Endothelial cell (in vitro differentiated cells): Measurements from ENCODE around the gene COL19A1. TPM values are rescaled to one million over a fixed set of nuclear protein-coding genes. Genes with fewer than 3 reads are reported as not detected.

Experiments used
- DNase-seq: peaks from one replicate; pipeline ENCODE4 v3.0.0; 2021; ENCODE audit warnings: low spot score
- H3K27ac Mint-ChIP-seq: one replicate; pipeline ENCODE4 v1.8.0; 2021; ENCODE audit warnings: mixed read lengths, inconsistent platforms; ENCODE audit not compliant: unreplicated experiment
- H3K27me3 Mint-ChIP-seq: one replicate; pipeline ENCODE4 v1.8.0; 2021; ENCODE audit warnings: mild to moderate bottlenecking, moderate library complexity, mixed read lengths, inconsistent platforms; ENCODE audit not compliant: unreplicated experiment
- H3K36me3 Mint-ChIP-seq: one replicate; pipeline ENCODE4 v1.8.0; 2021; ENCODE audit warnings: mild to moderate bottlenecking, low read depth, mixed read lengths, inconsistent platforms; ENCODE audit not compliant: unreplicated experiment
- H3K4me1 Mint-ChIP-seq: one replicate; pipeline ENCODE4 v1.8.0; 2021; ENCODE audit warnings: mild to moderate bottlenecking, mixed read lengths, inconsistent platforms; ENCODE audit not compliant: unreplicated experiment
- H3K4me3 Mint-ChIP-seq: one replicate; pipeline ENCODE4 v1.8.0; 2021; ENCODE audit warnings: mild to moderate bottlenecking, mixed read lengths, inconsistent platforms; ENCODE audit not compliant: unreplicated experiment
- H3K9me3 Mint-ChIP-seq: one replicate; pipeline ENCODE4 v1.8.0; 2021; ENCODE audit warnings: mixed read lengths, inconsistent platforms; ENCODE audit not compliant: unreplicated experiment
- CTCF ChIP-seq: fragments of 200-600 bp; sonication (generic); IDR thresholded peaks from one replicate; pipeline ENCODE4 v1.5.0; 2021; ENCODE audit warnings: antibody characterized with exemption; ENCODE audit not compliant: unreplicated experiment
- total RNA-seq: library from RNA; stranded (reverse); fragmentation: NEBNext Ultra II Directional; extraction: Animal tissue kit (Norgen Biotek cat#: 25700); gene quantifications from one replicate; pipeline ENCODE4 v1.2.1, GENCODE V29; 2021; ENCODE audit not compliant: unreplicated experiment

COL19A1 gene
- total RNA-seq, 1 donor from 2014 or later, result 0.33 TPM

- DNase-seq, result no peak
- Mint-ChIP-seq H3K4me1 (no peaks in the 10 kb centered on the region), H3K27me3 (no peaks in the 10 kb centered on the region), H3K27ac (no peak overlapping the region), H3K9me3 (no peaks in the 10 kb centered on the region), H3K4me3 (no peak overlapping the region), H3K36me3 (no peaks in the 10 kb centered on the region)
- no peak for TF ChIP-seq CTCF
These were observed 332.4 kb downstream of the COL19A1 start for GRCh38 chr6:70198785-70199184.

GRCh38 chr6:70208235-70208790, 342.0 kb downstream of the COL19A1 start:
- H3K4me1 Mint-ChIP-seq, result no peaks in the 10 kb centered on the region
- H3K27me3 Mint-ChIP-seq, result no peaks in the 10 kb centered on the region
- TF ChIP-seq CTCF, result no peak
- H3K4me3 Mint-ChIP-seq, result no peak overlapping the region
- H3K9me3 Mint-ChIP-seq, result no peaks in the 10 kb centered on the region
- DNase-seq, result no peak
- H3K36me3 Mint-ChIP-seq, result no peaks in the 10 kb centered on the region
- H3K27ac Mint-ChIP-seq, result no peak overlapping the region

- no peak for TF ChIP-seq CTCF
- H3K36me3 Mint-ChIP-seq, result no peaks in the 10 kb centered on the region
- no peak overlapping the region for H3K4me3 Mint-ChIP-seq
- H3K27ac Mint-ChIP-seq, result no peak overlapping the region
- DNase-seq, result no peak
- H3K4me1 Mint-ChIP-seq, result no peaks in the 10 kb centered on the region
- no peaks in the 10 kb centered on the region for H3K9me3 Mint-ChIP-seq
- H3K27me3 Mint-ChIP-seq, result no peaks in the 10 kb centered on the region
These were observed 344.1 kb downstream of the COL19A1 start for GRCh38 chr6:70210462-70210861.

GRCh38 chr6:70215460-70216108, 349.2 kb downstream of the COL19A1 start:
- no peak overlapping the region for H3K27ac Mint-ChIP-seq
- no peaks in the 10 kb centered on the region for H3K36me3 Mint-ChIP-seq
- H3K4me3 Mint-ChIP-seq, result no peak overlapping the region
- H3K9me3 Mint-ChIP-seq, result no peaks in the 10 kb centered on the region
- TF ChIP-seq CTCF, result no peak
- no peak for DNase-seq
- H3K4me1 Mint-ChIP-seq, result no peaks in the 10 kb centered on the region
- no peaks in the 10 kb centered on the region for H3K27me3 Mint-ChIP-seq

- Mint-ChIP-seq H3K9me3 (no peaks in the 10 kb centered on the region), H3K27ac (no peak overlapping the region), H3K4me1 (no peaks in the 10 kb centered on the region), H3K4me3 (no peak overlapping the region), H3K36me3 (no peaks in the 10 kb centered on the region), H3K27me3 (peaks cover 1% of the 10 kb centered on the region)
- no peak for DNase-seq
- TF ChIP-seq CTCF, result no peak
These were observed 350.4 kb downstream of the COL19A1 start for GRCh38 chr6:70216767-70217166.
